IPS-NIHi7 (cell line): ENCODE results near the gene FBLN1.
A peak's percentile ranks its signal among the peaks of the same experiment; 100 is the strongest.
"Not testable (repeated sequence)": the region's sequence is repeated elsewhere in the genome, so short reads cannot be mapped to it uniquely, and the experiment has no call there.

Experiments
- DNase-seq: peaks from one replicate; pipeline ENCODE4 v3.0.0; 2012; ENCODE audit warnings: mixed read lengths; ENCODE audit errors: extremely low spot score

FBLN1 gene

DNA sequence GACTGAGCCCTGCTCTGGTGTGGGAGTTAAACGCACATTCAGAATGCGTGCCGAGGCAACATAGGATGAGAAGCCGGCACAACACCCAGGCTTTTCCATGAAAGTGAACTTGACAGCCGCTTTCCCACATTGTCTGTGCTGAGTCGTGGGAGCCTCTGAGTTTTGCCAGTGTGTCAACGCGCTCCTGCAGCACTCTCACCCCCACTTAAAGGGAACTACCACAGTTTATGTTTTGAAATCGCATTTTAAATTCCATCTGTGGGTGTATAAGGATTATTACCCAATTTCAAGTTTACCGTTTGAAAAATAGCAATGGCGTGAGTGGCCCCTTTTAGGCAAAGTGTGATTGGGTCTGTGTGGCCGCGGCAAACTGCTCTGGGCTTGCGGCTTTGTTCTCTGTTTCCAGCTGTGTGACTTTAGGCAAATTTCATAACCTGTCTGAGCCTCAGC, 81.5 kb downstream of the FBLN1 start:
- DNase-seq = no peak

DNA sequence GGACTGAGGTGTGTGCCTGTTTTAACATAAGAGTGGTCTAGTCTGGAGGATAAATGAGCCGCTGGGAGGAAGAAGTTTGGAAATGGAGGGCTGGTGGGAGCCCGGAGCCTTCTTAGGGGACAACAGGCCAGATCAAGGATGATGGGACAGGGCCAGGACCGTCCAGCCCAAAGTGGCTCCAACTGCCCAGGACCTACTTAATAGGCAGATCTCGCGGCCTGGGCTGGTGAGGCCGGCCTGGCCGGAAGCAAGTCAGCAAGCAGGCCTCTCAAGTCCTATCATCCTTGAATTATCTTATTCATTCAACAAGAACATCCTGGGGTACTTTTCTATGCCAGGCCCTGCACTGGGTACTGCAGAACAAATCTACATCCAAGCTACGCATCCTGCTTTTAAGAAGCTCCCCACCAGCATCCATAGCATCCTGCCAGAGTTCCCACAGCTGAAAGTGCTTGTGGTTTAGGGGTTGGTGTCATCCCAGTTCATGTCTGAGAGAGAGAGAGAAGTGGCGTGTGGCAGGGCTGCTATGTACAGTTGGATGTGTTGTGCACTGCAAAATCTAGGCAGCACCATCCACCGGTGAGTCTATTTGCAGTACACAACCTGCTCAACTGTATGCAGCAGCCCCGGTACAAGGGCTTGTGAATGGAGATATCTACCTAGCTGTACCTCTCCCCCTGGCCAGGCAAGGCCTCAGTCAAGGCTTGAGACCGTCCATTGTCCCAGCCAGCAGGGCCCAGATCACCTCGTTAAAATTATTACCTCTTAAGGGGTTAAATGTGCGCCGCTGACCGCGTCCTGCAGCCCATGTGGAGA, 82.1 kb downstream of the FBLN1 start:
- no peak for DNase-seq

DNA sequence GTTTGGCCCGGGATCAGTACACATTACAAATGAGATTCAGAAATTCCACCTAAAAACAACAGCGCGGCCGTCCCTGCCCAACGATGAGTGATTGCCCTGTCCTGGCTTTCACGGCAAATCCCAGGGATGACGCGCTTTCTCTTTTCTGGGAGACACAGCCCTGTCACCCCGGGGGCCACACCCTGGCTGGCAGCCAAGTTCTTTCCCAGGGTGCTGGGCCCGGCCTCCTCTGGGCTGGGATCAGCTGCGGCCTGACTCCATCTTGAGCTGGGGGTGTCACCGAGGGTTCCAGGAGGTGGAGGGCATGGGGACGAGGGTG, 82.7 kb downstream of the FBLN1 start:
- no peak for DNase-seq

DNA sequence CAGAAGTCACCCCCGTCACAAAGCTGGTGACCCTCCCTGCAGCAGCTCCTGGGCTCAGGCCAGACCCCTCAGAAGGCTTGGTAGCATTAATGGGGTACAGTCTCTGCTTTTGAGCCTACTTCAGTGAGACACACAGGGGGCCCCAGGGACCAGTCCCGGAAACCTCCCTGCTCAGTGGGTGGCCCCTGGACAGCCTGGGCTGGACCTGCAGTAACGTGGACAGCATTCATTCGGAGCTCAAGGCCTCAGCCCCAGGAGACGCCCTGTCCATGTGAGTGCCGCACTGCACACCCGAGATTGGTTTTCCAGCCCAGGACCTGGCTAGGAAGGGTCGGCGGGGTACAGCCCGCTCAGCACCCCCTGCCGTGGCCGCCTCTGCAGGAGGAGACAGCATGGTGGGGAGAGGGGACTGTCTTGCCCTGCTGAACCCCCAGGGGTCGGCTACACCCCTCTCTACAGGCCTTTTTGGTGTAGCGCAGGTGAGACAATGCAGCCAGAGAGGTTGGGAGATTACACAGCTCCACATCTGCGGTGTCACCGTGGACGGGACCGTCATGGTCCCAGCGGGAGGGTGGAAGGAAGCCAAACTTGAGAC, 83.4 kb downstream of the FBLN1 start:
- DNase-seq = no peak

DNA sequence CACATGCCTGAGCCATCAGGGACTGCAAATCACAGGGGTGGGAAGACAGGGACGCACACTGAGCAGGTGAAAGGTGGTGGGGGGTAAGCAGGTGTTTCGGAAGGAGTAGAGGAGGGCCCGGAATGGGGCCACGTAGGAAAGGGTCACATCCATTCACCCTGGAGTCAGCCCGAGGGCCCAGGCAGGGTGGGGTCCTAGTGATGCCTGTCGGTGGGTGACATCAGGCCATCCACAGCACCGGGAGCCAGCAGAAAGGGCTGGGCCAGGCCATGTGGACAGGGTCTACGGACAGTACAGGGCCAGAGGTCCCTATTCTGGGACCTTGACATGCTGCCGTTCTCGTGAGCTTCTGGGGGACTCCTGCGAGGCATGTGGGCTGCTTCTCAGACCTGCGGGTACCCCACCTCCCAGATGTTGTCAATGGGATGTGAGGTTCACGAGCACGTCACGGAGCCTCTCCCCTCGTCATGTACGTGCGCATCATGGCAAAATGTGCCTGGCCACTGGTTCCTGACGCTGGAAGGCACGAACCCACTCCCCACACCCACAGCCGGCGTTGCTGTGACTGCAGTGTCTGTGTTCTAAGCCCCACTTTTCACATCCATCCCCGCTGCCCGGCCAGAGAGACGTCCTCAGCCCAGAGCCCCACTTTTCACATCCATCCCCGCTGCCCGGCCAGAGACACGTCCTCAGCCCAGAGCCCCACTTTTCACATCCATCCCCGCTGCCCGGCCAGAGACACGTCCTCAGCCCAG, 84.1 kb downstream of the FBLN1 start:
- no peak for DNase-seq

DNA sequence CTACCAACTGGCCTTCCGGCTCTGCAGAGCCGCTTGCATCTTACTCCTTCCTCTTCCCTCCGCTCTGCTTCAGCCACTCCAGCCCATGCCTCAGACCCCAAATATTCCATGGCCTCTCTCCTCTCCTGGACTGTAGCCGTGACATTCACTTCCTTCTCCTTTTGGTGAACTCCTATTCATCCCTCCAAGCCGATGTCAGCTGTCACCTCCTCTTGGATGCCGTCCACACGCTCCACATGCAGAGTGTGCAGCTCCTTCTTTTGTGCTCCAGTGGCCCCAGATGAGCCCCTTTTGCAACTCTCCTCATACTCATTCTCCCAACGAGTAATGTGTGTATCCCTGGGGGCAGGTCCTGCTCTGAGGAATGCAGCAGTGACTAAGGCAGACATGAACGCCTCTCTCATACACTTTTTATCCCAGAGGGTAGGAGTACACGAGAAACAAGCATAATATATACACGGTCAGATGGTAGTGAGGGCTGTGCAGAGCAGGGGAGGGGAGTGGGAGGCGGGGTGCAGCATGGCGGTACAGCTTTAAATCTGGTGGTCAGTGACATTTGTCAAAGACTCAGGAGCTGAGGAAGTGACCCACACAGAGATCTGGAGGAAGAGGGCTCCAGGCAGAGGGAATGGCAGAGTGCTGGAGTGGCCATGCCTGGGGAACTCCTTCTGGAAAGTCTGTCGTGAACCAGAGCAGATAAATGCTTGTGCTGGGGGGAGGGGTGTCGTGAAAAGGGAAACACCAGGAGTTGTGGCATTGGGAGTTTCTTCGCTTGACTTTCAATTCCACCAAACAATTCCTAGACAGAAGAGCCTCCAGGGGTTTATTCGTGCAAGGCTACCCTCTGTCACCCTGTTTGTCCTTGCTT, 85.2 kb downstream of the FBLN1 start:
- DNase-seq = no peak

DNA sequence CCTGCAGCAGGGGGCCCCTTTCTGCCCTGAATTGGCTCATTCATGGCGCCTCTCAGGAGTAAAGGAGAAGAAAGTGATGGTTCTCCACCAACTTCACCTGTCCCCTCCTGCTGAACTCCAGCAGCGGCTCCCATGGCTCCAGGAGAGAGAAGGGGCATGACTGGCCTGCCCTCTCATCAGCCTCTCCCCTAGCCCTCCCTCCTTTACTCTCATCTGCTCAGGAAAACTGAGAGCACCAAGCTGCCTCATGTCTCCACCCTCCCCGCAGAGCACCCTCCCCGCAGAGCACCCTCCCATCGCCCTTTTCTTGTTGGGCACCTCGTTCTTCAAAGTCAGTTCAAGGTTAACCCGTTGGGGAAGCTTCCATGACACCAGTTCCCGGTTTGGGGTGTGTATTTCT, 86.9 kb downstream of the FBLN1 start:
- no peak for DNase-seq

DNA sequence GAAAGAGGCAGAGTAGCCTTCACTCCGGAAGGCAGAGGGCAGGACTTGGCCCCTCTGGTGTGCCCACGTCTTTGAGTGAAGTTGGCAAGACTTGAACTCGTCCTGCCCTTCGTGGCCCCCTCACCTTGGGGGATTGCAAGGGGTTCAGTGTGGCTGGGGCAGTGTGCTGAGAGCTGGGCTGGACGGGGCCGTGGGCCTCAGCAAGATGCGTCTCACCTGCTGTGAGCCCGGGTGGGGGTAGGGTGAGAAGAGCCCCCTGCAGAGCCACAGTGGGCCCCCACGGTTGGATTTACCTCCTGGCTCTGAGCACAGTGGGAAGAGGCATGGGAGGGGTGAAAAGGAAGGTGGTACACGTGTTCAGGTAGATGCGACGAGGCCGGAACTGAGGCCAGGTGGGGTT, 87.6 kb downstream of the FBLN1 start:
- no peak for DNase-seq

DNA sequence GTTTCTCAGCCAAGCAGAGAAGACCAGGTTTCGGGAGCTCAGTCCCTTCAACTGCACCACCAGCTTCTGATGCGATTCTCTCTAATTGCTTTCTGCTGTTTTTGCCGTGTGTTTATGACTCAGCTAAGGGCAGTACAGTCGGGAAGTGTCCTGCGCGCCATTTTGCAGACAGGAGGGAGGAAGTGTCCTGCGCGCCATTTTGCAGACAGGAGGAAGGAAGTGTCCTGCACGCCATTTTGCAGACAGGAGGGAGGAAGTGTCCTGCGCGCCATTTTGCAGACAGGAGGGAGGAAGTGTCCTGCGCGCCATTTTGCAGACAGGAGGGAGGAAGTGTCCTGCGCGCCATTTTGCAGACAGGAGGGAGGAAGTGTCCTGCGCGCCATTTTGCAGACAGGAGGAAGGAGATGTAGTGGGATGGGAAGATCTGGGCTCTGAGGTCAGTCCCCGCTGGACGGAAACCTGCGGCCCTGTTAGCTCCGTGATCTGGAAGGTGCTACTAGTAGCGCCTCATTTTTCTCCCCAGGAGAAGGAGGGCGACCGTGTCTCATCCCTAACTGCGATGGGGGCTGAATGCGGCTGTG, 89.0 kb downstream of the FBLN1 start:
- not testable (repeated sequence) for DNase-seq

DNA sequence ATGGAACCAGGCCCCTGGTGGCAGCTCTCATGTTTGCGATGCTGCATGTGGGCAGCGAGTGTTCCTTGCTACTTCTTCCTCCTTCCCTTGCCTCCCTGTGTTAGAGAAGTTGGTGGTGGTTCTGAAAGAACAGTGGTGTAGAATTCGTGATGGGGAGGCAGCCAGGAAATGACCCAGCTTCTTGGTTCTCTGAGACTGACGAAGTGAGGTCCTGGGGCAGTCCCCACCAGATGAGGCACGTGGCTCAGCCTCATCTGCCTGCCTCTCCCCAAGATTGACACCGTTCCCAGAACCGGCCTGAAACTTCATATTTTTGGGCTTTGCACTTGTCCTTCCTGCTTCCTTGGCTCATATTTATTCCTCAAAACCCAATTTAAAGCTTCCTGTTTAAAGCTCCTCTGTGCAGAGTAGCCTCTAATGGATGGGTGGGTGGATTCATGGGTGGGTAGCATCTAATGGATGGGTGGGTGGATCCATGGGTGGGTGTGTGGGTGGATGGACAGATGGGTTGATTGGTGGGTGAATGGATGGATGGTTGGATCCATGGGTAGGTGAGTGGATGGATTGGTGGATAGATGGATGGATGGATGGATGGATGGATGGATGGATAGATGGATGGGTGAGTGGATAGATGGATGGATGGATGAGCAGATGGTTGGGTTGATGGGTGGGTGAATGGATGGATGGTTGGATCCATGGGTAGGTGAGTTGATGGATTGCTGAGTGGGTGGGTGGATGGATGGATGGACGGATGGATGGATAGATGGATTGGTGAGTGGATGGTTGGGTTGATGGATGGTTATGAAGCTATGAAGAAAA, 91.6 kb downstream of the FBLN1 start:
- DNase-seq = no peak

DNA sequence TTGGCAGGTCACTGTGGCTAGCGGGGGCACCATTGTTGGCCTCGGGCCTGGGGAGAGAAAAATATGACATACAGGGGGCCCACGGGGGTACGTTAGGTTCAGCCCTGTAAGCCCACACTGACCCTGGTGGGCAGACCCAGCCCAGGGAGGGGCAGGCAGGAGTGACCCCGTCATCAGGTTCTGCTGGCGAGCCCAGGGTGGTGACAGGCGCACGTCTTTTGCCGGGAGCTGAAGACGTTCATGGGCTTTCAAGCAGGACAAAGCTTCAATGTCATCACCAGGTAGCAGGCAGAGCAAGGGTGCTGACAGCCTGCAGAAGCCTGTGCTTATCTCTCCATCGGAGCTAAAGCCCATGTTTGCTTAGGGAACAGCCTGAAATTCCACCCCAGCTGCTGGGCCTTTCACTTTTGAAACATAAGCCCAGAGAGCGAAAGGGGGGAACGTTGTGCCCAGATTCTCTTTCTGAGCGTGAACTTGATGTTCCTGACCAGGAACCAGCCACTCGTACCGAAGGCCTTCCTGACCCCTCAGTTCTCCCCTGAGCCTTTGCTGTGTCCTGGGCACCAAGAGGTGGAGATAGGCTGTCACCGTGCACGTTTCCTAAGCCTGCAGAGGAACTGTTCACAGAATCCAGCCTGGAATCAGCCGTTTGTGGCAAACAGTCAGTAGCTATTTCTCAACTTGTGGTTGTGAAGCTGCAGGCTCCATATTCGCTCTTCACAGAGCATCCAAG, 94.9 kb downstream of the FBLN1 start:
- no peak for DNase-seq

DNA sequence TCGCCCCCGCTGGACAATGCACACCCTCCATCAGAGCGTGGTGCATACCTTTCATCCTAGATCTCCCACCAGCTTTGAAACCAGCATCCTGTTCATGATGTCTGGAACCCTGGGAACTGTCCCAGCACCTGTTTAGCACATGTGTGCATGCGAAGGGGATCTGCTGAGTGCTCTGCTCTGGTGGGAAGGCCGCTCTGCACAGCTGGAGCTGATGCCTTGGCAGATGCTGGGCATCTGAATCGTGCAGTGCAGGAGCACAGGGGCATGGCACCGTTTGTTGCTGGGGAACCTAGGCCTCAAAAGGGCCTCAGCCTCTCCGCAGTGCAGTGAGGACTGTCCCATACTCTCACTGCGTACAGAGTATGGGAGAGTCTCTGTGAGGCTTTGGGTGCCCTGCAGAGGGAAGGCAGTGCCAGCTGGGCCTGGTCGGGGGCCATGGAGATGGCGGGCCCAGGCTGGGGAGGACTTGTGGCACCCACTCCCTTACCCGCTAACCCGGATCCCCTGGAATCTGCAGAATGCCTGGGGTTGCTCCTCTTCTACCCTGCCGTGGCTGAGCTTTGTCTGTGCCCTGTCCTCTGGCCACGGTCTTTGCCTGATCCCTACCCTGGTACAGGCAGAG, 96.0 kb downstream of the FBLN1 start:
- DNase-seq = no peak

DNA sequence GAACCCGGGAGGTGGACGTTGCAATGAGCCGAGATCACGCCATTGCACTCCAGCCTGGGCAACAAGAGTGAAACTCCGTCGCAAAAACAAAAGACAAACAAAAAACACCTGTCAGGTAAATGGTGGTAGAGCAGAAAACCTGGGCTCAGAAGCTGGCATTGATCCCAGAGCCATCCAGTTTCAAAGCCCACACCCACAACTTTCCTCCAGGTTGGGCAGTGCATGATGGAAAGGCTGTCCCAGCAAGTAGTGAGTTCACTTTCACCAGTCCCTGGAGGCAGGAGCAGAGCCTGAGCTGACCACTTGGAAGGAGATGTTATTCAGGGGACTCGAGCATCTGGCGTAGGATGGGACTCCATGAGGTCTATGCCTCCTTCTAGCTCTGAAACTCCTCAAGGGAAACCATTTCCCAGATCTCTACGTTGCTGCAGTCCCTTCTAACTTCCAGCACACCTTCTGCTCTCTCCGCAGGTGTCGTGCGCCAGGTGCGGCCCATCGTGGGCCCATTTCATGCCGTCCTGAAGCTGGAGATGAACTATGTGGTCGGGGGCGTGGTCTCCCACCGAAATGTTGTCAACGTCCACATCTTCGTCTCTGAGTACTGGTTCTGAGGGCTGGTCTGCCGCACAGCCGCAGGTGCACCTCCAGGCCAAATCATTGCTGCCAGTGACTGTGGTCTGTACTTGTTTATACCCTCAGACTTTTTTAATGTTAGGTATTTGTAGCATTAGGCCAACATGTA, 97.3 kb downstream of the FBLN1 start:
- DNase-seq = no peak

DNA sequence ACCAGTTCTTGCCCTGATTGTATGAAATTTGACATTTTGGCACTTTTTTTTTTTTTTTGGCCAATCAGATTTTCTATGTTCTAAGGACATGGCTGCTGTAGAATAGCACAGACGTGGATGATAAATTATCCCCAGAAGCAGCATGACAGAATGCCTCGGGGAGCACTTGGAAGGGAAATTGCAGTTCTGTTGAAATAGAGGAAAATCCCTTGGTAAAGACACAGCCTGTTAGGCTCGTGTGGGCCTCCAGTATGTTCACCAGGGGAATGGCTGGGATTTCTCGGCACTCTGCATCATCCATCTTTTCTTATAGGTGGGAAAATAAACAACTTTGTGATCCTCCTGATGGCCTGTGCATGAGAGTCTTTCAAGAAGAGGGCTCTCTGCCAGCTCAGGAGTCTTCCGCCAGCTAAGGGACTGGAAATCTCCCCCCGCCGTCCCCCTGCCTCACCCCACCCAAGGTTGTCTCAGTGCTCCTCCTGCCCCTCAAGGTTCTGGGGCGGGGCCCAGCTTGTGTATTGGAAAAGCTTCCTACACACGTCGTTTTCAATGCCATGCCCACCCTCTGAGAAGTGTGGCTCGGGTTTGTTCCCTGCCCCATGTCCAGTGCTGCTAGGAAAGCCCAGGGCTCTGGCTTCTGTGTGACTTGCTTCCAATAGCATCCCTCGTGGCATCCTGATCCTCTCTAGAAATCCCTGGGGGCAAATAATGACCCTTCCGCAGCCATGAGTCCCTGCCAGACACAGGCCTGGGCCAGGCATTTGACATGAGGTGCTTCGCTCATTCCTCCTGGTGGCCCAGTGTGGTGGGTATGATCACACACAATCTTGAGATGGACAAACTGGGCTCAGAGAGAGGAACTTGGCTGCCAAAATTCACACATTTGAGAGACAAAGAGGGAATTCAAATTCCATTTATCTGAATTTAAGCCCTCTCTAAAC, 98.4 kb downstream of the FBLN1 start:
- no peak for DNase-seq

DNA sequence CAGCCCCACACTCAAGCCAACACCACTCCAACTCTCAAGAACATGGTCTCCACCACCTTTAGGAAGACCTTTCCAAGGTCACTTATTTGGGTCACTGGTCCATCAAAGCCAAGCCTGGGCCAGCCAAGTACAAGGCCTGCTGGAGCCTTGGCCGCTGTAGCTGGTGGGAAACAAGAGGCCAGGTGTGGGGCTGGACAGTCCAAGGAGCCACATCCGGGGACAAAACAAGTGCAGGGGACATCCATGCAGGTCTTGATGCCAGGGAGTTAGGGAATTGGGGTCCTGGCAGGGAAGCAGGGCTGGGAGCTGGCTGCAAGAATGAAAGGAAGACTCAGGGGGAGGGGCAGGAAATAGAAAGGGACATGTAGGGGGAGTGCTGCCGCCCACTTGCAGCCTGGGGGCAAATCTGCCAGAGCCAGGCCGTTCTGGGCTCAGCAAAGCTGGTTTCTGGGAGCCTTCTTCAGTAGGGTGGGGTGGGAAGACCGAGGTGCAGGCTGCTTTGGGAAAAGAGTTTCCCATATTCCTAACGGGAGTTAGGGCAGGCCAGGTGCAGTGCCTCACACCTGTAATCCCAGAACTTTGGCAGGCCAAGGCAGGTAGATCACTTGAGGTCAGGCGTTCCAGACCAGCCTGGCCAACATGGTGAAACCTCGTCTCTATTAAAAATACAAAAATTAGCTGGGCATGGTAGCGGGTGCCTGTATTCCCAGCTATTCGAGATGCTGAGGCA, 99.5 kb downstream of the FBLN1 start:
- DNase-seq = peak; percentile 53

DNA sequence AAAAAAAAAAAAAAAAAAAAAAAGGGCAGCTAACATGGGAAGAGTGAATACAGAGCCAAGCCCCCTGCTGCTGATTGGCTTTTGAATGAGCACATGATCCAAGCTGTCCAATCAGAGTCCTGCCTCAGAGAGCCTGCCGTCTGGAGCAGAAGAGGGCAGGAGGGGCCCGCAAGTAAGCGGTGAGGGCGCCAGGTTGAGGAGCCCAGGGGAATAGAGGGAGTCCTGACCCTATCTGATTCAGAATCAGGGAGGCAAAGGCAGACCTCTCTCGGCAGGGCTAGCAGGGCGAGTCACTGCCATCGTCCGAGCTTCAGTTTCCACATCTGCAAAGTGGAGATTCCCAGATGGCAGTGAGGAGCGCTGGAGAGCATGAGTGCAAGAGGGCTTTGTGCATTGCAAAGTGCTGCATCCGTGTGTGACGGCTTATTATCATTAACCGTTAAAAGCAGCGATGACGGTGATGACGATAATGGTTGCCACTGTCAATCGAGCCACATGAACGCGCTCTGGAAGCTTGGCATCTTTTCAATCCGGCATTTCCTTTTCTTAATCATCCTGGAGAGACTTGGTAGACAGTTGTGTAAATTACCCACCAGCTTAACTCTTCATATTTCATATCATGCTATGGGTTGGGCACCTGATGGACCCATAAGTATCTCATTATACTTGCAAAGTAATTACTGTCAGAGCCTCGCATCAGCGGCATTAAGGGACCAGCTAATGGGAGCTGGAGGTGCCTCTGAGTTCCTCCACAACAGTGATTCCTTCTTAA, 100.3 kb downstream of the FBLN1 start:
- DNase-seq = peak; percentile 81
